ENCODE measurements around the gene GSDME. TPM values are rescaled to one million over a fixed set of nuclear protein-coding genes. Genes with fewer than 3 reads are reported as not detected.

GSDME gene
- total RNA-seq, 2 experiments from 2014 or later = 2.9 to 3.0 TPM

DNA sequence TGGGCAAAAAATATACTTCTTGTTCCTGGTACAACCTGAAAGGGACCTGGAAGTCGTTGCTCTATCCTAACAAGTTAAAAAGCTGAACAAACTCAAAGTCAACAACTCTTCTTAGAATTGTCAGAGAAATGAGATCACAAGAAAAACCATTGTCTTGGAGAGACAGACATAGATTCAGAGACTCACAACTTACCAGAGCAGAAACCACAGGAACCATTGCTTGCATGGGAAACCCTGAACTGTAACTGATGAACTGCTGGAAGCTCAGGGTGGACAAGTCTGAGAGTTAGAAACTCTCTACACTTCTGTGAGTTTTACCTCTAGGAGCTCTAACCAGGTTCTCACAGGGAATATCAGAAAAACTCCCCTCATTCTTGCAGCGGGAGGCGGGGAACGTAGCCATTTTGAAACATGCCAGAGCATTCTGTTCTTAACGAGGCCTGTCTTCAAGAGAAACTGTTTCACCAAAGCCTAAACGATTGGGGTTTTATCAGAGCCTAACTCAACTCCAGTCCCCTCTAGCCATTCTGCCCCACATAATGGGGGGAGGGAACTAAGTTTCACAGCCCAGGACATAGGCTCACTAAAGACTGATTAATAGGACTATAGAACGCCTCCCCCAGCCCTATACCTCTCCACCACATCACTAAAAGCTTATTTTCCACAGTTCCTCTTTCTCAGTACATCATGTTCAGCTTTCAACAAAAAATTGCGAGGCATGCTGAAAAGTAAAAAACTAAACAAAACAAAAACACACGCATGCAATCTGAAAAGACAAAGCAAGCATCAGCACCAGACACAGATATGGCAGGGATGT, 12.0 kb upstream of the GSDME start:
- POLR2A ChIA-PET = interaction anchor here (0.9 kb wide), 1 partner anchor 13 kb away, joined by 3 read pairs; no protein-coding TSS in a partner anchor
- peaks cover 13% of the 10 kb centered on the region for H3K27me3 Mint-ChIP-seq (ENCODE audit: low read depth)
- H3K4me1 Mint-ChIP-seq (ENCODE audit: low read depth) = peaks cover 36% of the 10 kb centered on the region
- peaks cover 13% of the 10 kb centered on the region for H3K36me3 Mint-ChIP-seq (ENCODE audit: low read depth)
- peak overlapping the region; percentile 67 for H3K27ac Mint-ChIP-seq
- H3K4me3 Mint-ChIP-seq = no peak overlapping the region
- CTCF ChIA-PET = interaction anchor here (1.1 to 1.6 kb wide), 3 partner anchors 8 to 329 kb away, joined by 3 to 5 read pairs (median 4); no protein-coding TSS in a partner anchor
- ATAC-seq (peak; percentile 69), DNase-seq (peak; percentile 32)
- peaks cover 13% of the 10 kb centered on the region for H3K9me3 Mint-ChIP-seq (ENCODE audit: insufficient read depth)

DNA sequence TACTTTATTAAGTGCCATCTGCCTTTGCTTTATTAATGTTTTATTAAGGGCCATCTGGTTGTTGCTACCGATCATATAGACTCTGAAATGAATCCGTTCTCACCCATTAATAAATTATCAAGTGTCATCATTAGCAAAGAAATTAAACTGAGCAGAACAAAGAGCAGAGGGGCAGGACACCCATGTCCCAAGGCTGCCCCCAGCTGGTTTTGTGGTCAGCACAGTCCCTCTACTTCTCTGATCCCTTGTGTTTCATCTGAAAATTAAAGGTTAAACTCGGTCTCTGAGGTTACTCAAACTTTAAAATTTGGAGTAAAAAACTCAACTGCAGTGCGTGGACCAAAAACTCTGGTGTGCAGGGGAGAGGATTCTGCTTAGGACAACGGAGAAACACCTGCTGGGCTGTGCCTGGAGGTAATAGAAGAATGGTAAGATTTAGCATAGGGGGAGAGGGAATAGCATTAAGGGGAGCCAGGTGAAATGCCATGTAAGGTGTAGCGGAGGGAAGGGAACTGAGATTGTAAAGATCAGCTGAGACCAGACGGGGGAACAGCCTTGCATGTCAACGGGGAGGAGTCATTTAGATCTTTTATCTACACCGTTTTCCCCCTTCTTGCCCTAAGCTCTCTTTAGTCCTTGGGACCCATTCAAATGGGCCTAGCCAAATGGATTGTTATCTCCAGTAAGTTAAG, 10.8 kb upstream of the GSDME start:
- DNase-seq = no peak
- Mint-ChIP-seq H3K27ac (peak overlapping the region; percentile 18), H3K4me1 (ENCODE audit: low read depth) (peaks cover 28% of the 10 kb centered on the region), H3K27me3 (ENCODE audit: low read depth) (peaks cover 17% of the 10 kb centered on the region), H3K4me3 (no peak overlapping the region), H3K36me3 (ENCODE audit: low read depth) (peaks cover 13% of the 10 kb centered on the region), H3K9me3 (ENCODE audit: insufficient read depth) (peaks cover 13% of the 10 kb centered on the region)
- ChIA-PET CTCF (interaction anchor here (1.5 kb wide), 1 partner anchor 9 kb away, joined by 3 read pairs; no protein-coding TSS in a partner anchor), POLR2A (no interaction called here)
- no peak for ATAC-seq

DNA sequence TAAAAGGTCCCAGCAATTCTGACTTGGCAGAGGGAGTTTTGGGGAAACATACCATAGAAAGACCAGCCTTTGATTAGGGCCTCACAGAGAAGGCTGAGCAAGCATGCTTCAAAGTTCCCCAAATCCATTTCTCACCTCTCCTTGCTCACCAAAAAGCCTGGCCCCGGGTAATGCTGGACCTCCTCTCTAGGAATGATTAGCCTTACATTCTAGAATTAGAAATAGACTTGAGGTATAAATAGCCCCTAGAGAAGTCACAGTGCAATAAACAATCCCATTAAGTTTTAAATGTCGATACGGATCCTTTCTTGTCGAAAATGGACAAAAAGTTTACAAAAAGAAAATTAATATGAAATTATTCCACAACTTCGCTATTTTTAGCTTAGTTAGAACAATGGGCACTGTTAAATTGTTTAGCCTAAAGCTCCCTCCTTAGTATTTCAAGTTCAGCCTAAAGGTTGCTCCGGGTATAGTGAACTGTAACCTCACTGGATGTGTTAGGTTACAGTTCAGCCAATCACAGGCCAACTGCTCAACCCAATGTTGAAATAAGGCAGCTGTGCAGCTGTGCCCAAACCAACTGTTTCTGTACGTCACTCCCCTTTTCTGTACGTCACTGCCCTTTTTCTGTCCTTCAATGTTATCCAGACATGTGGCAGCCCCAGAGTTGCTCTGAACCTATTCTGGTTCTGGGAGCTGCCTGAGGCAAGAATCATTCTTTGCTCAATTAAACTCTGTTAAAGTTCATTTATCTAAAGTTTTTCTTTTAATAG, 7.9 kb upstream of the GSDME start:
- Mint-ChIP-seq H3K9me3 (ENCODE audit: insufficient read depth) (peaks cover under 1% of the 10 kb centered on the region), H3K27ac (no peak overlapping the region), H3K36me3 (ENCODE audit: low read depth) (peaks cover under 1% of the 10 kb centered on the region), H3K4me1 (ENCODE audit: low read depth) (peaks cover 23% of the 10 kb centered on the region), H3K27me3 (ENCODE audit: low read depth) (peaks cover 33% of the 10 kb centered on the region), H3K4me3 (no peak overlapping the region)
- no peak for DNase-seq
- ChIA-PET POLR2A (no interaction called here), CTCF (interaction anchor here (0.9 to 1.5 kb wide), 3 partner anchors 9 to 333 kb away, joined by 3 read pairs; no protein-coding TSS in a partner anchor)
- no peak for ATAC-seq

DNA sequence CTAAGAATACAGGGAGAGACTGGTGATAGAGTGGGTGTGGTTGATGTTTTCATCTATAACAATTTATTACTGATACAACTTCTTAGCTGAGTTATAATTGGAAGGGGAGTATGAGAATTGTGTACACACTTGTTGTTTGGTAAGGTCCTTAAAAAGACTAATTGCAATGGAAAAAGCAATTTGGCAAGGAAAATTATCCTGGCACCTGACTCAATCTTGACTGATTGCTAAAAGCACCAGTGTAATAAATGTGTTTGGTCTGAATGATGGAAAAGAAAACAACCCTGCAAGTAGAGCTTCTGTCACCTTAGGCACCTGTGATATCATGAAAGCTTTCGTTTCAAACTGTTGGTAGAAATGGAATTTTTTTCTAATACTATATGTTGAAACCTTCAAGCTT, 6.7 kb upstream of the GSDME start:
- Mint-ChIP-seq H3K27me3 (ENCODE audit: low read depth) (peaks cover 41% of the 10 kb centered on the region), H3K9me3 (ENCODE audit: insufficient read depth) (no peaks in the 10 kb centered on the region), H3K4me3 (no peak overlapping the region), H3K27ac (no peak overlapping the region), H3K4me1 (ENCODE audit: low read depth) (peaks cover 12% of the 10 kb centered on the region), H3K36me3 (ENCODE audit: low read depth) (no peaks in the 10 kb centered on the region)
- ATAC-seq = no peak
- CTCF ChIA-PET = interaction anchor here (0.9 to 1.5 kb wide), 4 partner anchors 8 to 334 kb away, joined by 3 read pairs; no protein-coding TSS in a partner anchor
- POLR2A ChIA-PET = no interaction called here
- no peak for DNase-seq

DNA sequence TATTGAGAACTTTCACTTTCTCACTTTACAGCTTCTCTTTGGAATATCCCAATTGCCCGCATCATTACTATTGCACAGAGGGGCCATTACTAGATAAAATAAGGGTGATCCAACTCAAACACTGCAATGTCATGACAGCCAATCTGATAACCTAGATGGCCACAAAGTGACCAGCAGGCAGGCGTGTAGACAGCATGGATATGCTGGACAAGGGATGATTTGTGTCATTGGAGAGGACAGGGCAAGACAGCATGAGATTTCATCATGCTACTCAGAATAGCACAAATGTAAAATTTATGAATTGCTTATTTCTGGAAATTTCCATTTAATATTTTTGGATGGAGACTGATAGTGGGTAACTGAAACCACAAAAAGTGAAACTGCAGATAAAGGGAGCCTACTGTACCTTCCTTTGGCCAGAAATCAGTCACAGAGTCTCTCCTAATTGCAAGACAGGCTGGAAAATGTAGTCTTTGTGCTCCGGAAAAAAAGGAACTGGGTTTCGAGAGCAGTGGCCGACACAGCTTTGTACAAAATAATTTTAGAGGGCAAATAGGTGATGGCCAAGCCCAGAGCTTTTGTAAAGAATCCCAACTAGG, 6.1 kb upstream of the GSDME start:
- Mint-ChIP-seq H3K9me3 (ENCODE audit: insufficient read depth) (no peaks in the 10 kb centered on the region), H3K27ac (no peak overlapping the region), H3K36me3 (ENCODE audit: low read depth) (no peaks in the 10 kb centered on the region), H3K4me3 (no peak overlapping the region), H3K4me1 (ENCODE audit: low read depth) (peaks cover 7% of the 10 kb centered on the region), H3K27me3 (ENCODE audit: low read depth) (peaks cover 47% of the 10 kb centered on the region)
- ATAC-seq (no peak), DNase-seq (no peak)
- CTCF ChIA-PET = interaction anchor here (1.0 to 1.7 kb wide), 3 partner anchors 11 to 330 kb away, joined by 3 to 4 read pairs (median 3); no protein-coding TSS in a partner anchor
- POLR2A ChIA-PET = no interaction called here

DNA sequence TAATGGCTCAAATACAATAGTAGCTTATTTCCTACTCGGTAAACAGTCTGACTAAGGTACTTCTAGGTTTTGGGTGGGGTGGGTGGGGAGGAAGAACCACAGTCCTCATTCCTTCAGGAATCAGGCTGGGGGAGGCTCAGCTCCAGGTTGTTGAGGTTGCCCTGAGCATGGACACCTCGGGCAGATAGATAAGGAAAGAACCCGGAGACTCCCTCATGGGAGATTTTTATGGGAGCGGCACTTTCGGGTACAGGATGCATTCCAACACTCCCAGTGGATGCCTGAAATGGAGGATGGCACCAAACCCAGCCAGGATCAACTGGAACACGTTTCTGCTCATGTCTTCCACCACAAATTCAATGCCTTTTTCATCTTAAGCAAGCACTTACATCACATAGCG, 5.5 kb upstream of the GSDME start:
- Mint-ChIP-seq H3K36me3 (ENCODE audit: low read depth) (no peaks in the 10 kb centered on the region), H3K4me3 (no peak overlapping the region), H3K4me1 (ENCODE audit: low read depth) (peaks cover 4% of the 10 kb centered on the region), H3K27ac (no peak overlapping the region), H3K9me3 (ENCODE audit: insufficient read depth) (no peaks in the 10 kb centered on the region), H3K27me3 (ENCODE audit: low read depth) (peaks cover 54% of the 10 kb centered on the region)
- POLR2A ChIA-PET = no interaction called here
- ATAC-seq (no peak), DNase-seq (no peak)
- CTCF ChIA-PET = interaction anchor here (1.7 kb wide), 1 partner anchor 331 kb away, joined by 4 read pairs; no protein-coding TSS in a partner anchor

DNA sequence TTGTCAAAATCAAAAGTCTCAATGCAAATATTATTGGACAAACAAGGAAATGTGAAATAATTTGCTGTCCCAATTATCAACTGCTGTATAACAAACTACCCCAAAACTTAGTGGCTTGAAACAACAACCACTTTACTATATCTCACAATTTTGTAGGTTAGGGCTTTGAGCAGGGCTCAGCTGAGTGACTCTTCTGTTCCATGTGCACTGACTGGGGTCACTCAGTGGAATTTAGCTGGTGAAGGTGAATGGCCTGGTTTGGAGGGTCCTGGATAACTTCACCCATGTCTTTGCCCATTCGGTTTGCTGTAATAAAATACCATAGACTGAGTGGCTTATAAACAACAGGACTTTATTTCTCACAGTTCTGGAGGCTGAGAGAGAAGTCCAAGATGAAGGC, 3.7 kb upstream of the GSDME start:
- DNase-seq (no peak), ATAC-seq (no peak)
- POLR2A ChIA-PET = no interaction called here
- Mint-ChIP-seq H3K4me3 (no peak overlapping the region), H3K27ac (no peak overlapping the region), H3K36me3 (ENCODE audit: low read depth) (no peaks in the 10 kb centered on the region), H3K9me3 (ENCODE audit: insufficient read depth) (no peaks in the 10 kb centered on the region), H3K27me3 (ENCODE audit: low read depth) (peaks cover 59% of the 10 kb centered on the region), H3K4me1 (ENCODE audit: low read depth) (peaks cover 13% of the 10 kb centered on the region)
- CTCF ChIA-PET = no interaction called here

DNA sequence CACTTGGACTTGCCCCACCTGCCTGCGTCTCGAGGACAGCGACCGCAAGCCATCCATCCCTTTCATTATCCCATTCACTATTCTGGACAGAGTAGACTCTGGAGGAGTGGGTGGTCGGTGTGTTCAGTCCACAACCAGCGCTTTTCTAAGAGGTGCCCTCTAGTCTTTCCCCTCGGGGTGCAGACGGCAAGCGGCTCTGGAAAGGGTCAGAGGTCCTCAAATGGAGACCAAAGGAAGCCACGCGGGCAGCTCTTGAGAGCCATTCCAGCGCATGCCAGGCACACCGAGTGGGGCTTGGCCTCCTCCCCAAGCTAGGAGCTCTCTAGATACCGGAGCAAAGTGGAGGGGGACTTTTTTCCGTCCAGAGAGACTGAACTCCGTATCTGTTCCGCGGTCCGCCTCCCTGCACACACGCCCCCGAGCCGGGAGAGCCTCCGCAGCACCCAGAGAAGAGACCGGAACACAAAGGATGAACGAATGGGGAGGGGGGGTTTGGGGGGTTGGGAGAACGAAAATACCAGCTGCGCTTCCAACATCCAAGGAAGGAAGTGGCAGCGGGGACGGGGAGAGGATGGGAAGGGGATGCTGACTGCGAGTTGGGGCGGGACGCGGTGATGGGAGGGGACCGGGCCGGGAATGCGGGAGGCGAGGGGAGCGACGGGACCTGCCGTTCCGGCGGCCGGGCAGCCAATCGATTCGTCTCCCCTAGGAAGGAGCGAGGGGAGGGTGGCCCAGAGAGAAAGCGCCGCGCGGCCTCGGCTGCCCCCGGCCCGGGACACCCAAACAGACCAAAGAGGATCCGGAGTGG, 515 bp downstream of the GSDME start:
- ChIA-PET POLR2A (interaction anchor here (1.1 kb wide), 1 partner anchor 12 kb away, joined by 3 read pairs; no protein-coding TSS in a partner anchor), CTCF (interaction anchor here (0.8 to 2.2 kb wide), 6 partner anchors 14 to 424 kb away, joined by 3 to 17 read pairs (median 3); no protein-coding TSS in a partner anchor)
- Mint-ChIP-seq H3K9me3 (ENCODE audit: insufficient read depth) (no peaks in the 10 kb centered on the region), H3K36me3 (ENCODE audit: low read depth) (no peaks in the 10 kb centered on the region), H3K27ac (peak overlapping the region; percentile 67), H3K4me3 (peak overlapping the region; percentile 81), H3K27me3 (ENCODE audit: low read depth) (peaks cover 57% of the 10 kb centered on the region), H3K4me1 (ENCODE audit: low read depth) (peaks cover 30% of the 10 kb centered on the region)
- ATAC-seq = peak; percentile 32
- peak; percentile 33 for DNase-seq

DNA sequence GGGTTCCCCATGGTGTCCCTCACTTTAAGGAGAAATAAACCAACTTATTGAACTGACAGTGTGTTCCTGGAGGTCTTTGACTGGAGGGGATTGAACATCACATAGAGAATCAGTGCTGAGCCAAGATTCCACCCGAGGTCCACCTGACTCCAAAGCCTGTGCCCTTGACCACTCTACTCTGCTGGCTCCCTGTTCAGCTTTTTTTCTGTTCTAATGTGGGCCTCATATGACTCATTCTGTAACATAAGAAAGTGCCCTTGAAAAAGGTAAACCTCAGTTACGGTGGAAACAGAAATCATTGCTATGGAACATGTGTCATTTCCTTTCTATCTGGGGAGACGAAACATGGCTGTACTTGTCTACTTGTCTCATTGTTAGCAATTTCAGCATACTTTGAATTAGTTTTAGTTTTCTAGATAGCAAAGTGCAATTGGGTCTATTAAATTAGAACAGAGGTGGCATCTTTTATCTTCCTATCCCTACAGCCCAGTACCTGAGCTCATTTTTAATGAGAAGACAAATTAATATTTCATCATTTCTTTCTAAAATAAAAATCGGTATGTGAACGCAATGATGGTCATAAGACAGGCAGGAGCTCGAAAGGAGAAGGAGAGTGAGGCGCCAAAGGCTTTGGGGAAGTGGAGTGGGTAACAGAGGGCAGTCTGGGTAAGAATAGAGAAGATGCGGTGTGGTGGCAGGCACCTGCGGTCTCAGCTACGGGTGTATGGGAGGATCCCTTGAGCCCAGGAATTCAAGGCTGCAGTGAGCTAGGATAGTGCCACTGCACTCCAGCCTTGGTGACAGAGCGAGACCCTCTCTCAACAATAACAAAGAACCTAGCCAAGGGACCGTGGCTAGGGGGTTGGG, 1.5 kb downstream of the GSDME start:
- CTCF ChIA-PET = interaction anchor here (0.7 to 2.2 kb wide), 7 partner anchors 9 to 425 kb away, joined by 3 to 17 read pairs (median 3); no protein-coding TSS in a partner anchor
- Mint-ChIP-seq H3K27me3 (ENCODE audit: low read depth) (peaks cover 48% of the 10 kb centered on the region), H3K4me1 (ENCODE audit: low read depth) (peaks cover 30% of the 10 kb centered on the region), H3K4me3 (peak overlapping the region; percentile 81), H3K27ac (peak overlapping the region; percentile 67), H3K9me3 (ENCODE audit: insufficient read depth) (no peaks in the 10 kb centered on the region), H3K36me3 (ENCODE audit: low read depth) (no peaks in the 10 kb centered on the region)
- peak; percentile 37 for DNase-seq
- POLR2A ChIA-PET = interaction anchor here (1.1 kb wide), 1 partner anchor 13 kb away, joined by 3 read pairs; no protein-coding TSS in a partner anchor
- ATAC-seq = peak; percentile 59
